Keratinocyte (primary cell): ENCODE measurements around the gene DLL1. TPM values are rescaled to one million over a fixed set of nuclear protein-coding genes. Genes with fewer than 3 reads are reported as not detected.

ENCODE experiments used
- DNase-seq: peaks from one replicate; pipeline ENCODE4 v3.0.0-alpha.2; 2011; ENCODE audit warnings: low read depth, missing footprints, low spot score
- FAIRE-seq: peaks from 2 replicates; lab custom pipeline; 2011; peaks lifted over from hg19 to GRCh38; lab: Jason Lieb, UNC
- H2AFZ ChIP-seq: 2 replicates; pipeline ENCODE4 v1.6.0; 2012; ENCODE audit warnings: low read length, control low read depth, inconsistent platforms; ENCODE audit not compliant: control insufficient read depth
- H3K27ac ChIP-seq: 2 replicates; pipeline ENCODE4 v1.5.1; 2011; ENCODE audit warnings: low read length; ENCODE audit not compliant: control insufficient read depth, insufficient read depth
- H3K27me3 ChIP-seq: 3 replicates; pipeline ENCODE4 v1.6.0; 2011; ENCODE audit warnings: low read length; ENCODE audit not compliant: control insufficient read depth, insufficient read depth; ENCODE audit errors: extremely low read depth
- H3K36me3 ChIP-seq, 2 experiments: 2 replicates in 1 of 2; 3 replicates in 1 of 2; pipeline ENCODE4 v1.5.1; 2011; ENCODE audit warnings: low read length in 2 of 2, mild to moderate bottlenecking in 1 of 2; ENCODE audit not compliant: control insufficient read depth in 2 of 2, insufficient read depth in 2 of 2; ENCODE audit errors: extremely low read depth in 1 of 2
- H3K4me1 ChIP-seq: 3 replicates; pipeline ENCODE4 v1.5.1; 2011; ENCODE audit warnings: low read length; ENCODE audit not compliant: control insufficient read depth, insufficient read depth; ENCODE audit errors: extremely low read depth
- H3K4me2 ChIP-seq: 3 replicates; pipeline ENCODE4 v1.6.0; 2011; ENCODE audit warnings: low read depth, low read length; ENCODE audit not compliant: control insufficient read depth, insufficient read depth; ENCODE audit errors: extremely low read depth
- H3K4me3 ChIP-seq, 3 experiments: fragments of 200-600 bp in 1 of 3; sonication (generic) in 1 of 3; 2 replicates in 2 of 3; 3 replicates in 1 of 3; pipeline ENCODE4 v1.5.1; 2011 to 2016; ENCODE audit warnings: low read length in 3 of 3, mild to moderate bottlenecking in 3 of 3, control low read depth in 2 of 3, inconsistent platforms in 1 of 3, low read depth in 1 of 3, mixed read lengths in 1 of 3, mixed run types in 1 of 3, moderate library complexity in 1 of 3; ENCODE audit not compliant: control insufficient read depth in 2 of 3, insufficient read depth in 2 of 3; ENCODE audit errors: extremely low read depth in 1 of 3
- H3K79me2 ChIP-seq: 2 replicates; pipeline ENCODE4 v1.6.0; 2012; ENCODE audit warnings: low read length; ENCODE audit not compliant: control insufficient read depth, insufficient read depth
- H3K9ac ChIP-seq: 3 replicates; pipeline ENCODE4 v1.6.0; 2011; ENCODE audit warnings: low read length; ENCODE audit not compliant: control insufficient read depth, insufficient read depth; ENCODE audit errors: extremely low read depth
- H3K9me1 ChIP-seq: 3 replicates; pipeline ENCODE4 v1.6.0; 2011; ENCODE audit warnings: low read length; ENCODE audit not compliant: control insufficient read depth, insufficient read depth; ENCODE audit errors: extremely low read depth
- H3K9me3 ChIP-seq: 2 replicates; pipeline ENCODE4 v1.5.1; 2012; ENCODE audit warnings: low read depth, low read length; ENCODE audit not compliant: control insufficient read depth
- H4K20me1 ChIP-seq: 3 replicates; pipeline ENCODE4 v1.6.0; 2011; ENCODE audit warnings: low read length; ENCODE audit not compliant: control insufficient read depth, insufficient read depth; ENCODE audit errors: extremely low read depth
- CTCF ChIP-seq, 3 experiments: IDR thresholded peaks in 1 of 3; conservative IDR thresholded peaks in 1 of 3; optimal IDR thresholded peaks in 1 of 3; 2 replicates in 2 of 3; 3 replicates in 1 of 3; pipeline versions ENCODE3 to v1.5.1; 2011; ENCODE audit warnings: low read length in 3 of 3, mild to moderate bottlenecking in 3 of 3, moderate library complexity in 2 of 3, control low read depth in 1 of 3, inconsistent platforms in 1 of 3; ENCODE audit not compliant: insufficient read depth in 2 of 3; ENCODE audit errors: extremely low read depth in 1 of 3
- EZH2 ChIP-seq: IDR thresholded peaks from one replicate; pipeline ENCODE4 v1.6.1; 2012; ENCODE audit warnings: inconsistent platforms, mild to moderate bottlenecking, low read length, moderate library complexity
- dilution Hi-C: fragments of 300-500 bp; cut with MboI; formaldehyde crosslinking; loops from one replicate; pipeline ENCODE4 v1.7.0; 2020; ENCODE audit warnings: low sequenced_read_pairs; ENCODE audit not compliant: extremely low pct_ligation_motif_present
- polyA plus RNA-seq, 5 experiments: library from polyadenylated mRNA; depleted of rRNA in 3 of 5; stranded (reverse) in 3 of 5; stranded (forward) in 1 of 5; unstranded in 1 of 5; fragments of >200 nt; gene quantifications; 1 replicate in 1 of 5; 2 replicates in 3 of 5; 3 replicates in 1 of 5; pipeline versions ENCODE4 v1.2.1 to v1.2.3, GENCODE V29; 2011 to 2012; ENCODE audit warnings: missing spikeins in 2 of 5, low read depth in 1 of 5, low replicate concordance in 1 of 5

The DLL1 gene
- polyA plus RNA-seq, 1 donor (not counting 4 experiments of a cell fraction or from before 2014, with no cell fraction given) = 8.2 TPM

GRCh38 chr6:170293341-170294231 lies 2.7 kb upstream of the DLL1 start:
- Histone ChIP-seq H3K27ac (no peak overlapping the region), H3K9ac (no peak overlapping the region), H3K79me2 (peaks cover 17% of the 10 kb centered on the region), H3K4me2 (peak overlapping the region; percentile 75), H4K20me1 (no peaks in the 10 kb centered on the region), H3K27me3 (no peaks in the 10 kb centered on the region), H2AFZ (no peak overlapping the region), H3K36me3 (no peaks in the 10 kb centered on the region), H3K9me3 (no peaks in the 10 kb centered on the region), H3K4me3 (no peak overlapping the region), H3K9me1 (no peaks in the 10 kb centered on the region), H3K4me1 (peaks cover 24% of the 10 kb centered on the region)
- DNase-seq (no peak), FAIRE-seq (peak; percentile 23)
- TF ChIP-seq EZH2 (no peak), CTCF (optimal IDR thresholded peaks at IDR 0.05 in 1 of 3, IDR thresholded peaks at IDR 0.05 in 1 of 3, conservative IDR thresholded peaks at IDR 0.05 in 1 of 3; ENCODE audit: extremely low read depth in 1 of 3, insufficient read depth in 2 of 3, low read length in 3 of 3) (no peak)
- dilution Hi-C loops = no loop called here

GRCh38 chr6:170292407-170293158 lies 1.7 kb upstream of the DLL1 start:
- peaks cover 33% of the 10 kb centered on the region for H3K4me1 ChIP-seq
- no peak overlapping the region for H3K9ac ChIP-seq
- H2AFZ ChIP-seq = no peak overlapping the region
- TF ChIP-seq CTCF (optimal IDR thresholded peaks at IDR 0.05 in 1 of 3, IDR thresholded peaks at IDR 0.05 in 1 of 3, conservative IDR thresholded peaks at IDR 0.05 in 1 of 3; ENCODE audit: extremely low read depth in 1 of 3, insufficient read depth in 2 of 3, low read length in 3 of 3) = peak in 1 of 3 experiments; percentile 34
- TF ChIP-seq EZH2 = no peak
- no peaks in the 10 kb centered on the region for H3K9me3 ChIP-seq
- no peaks in the 10 kb centered on the region for H3K9me1 ChIP-seq
- FAIRE-seq = peak; percentile 78
- H4K20me1 ChIP-seq = no peaks in the 10 kb centered on the region
- dilution Hi-C loops = no loop called here
- peak overlapping the region; percentile 75 for H3K4me2 ChIP-seq
- H3K4me3 ChIP-seq = no peak overlapping the region
- no peak for DNase-seq
- H3K79me2 ChIP-seq = peaks cover 27% of the 10 kb centered on the region
- no peak overlapping the region for H3K27ac ChIP-seq
- H3K27me3 ChIP-seq = no peaks in the 10 kb centered on the region
- peaks cover 2 to 7% of the 10 kb centered on the region in 2 experiments for H3K36me3 ChIP-seq
